C4-2B (cell line): ENCODE results near the gene MYO9B.

ENCODE experiments used
- ZFX ChIP-seq: fragments of 450-650 bp; IDR thresholded peaks from 2 replicates; pipeline ENCODE4 v1.6.1; 2017
- TF ChIP-seq, protein P1 (sequence below): fragments of 450-650 bp; conservative IDR thresholded peaks from 2 replicates; pipeline ENCODE4 v1.5.1; 2017; ENCODE audit warnings: mild to moderate bottlenecking

DNA sequence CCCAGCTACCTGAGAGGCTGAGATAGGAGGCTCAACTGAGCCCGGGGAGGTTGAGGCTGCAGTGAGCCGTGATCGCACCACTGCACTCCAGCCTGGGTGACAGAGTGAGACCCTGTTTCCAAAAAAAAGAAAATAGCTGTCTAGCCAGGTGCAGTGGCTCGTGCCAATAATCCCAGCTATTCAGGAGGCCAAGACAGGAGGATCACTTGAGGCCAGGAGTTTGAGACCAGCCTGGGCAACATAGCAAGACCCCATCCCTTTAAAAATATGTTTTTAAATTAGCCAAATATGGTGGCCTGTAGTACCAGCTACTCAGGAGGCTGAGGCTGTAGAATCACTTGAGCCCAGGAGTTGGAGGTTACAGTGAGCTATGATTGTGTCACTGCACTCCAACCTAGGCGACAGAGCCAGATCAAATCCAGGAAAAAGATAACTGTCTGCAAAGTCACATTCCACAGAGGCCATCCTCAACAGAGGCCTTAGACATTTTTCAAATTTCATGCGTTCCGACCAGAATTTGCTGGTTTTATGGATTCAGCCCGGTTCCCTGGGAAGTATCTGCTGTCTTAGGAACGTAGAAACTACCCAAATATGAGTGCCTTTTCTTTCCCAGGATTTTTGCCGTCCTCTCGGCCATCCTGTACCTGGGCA lies 80.8 kb downstream of the MYO9B start:
- TF ChIP-seq, protein P1, sequence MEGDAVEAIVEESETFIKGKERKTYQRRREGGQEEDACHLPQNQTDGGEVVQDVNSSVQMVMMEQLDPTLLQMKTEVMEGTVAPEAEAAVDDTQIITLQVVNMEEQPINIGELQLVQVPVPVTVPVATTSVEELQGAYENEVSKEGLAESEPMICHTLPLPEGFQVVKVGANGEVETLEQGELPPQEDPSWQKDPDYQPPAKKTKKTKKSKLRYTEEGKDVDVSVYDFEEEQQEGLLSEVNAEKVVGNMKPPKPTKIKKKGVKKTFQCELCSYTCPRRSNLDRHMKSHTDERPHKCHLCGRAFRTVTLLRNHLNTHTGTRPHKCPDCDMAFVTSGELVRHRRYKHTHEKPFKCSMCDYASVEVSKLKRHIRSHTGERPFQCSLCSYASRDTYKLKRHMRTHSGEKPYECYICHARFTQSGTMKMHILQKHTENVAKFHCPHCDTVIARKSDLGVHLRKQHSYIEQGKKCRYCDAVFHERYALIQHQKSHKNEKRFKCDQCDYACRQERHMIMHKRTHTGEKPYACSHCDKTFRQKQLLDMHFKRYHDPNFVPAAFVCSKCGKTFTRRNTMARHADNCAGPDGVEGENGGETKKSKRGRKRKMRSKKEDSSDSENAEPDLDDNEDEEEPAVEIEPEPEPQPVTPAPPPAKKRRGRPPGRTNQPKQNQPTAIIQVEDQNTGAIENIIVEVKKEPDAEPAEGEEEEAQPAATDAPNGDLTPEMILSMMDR, result no peak
- no peak for TF ChIP-seq ZFX
